ENCODE measurements around the gene CRTAC1. TPM values are rescaled to one million over a fixed set of nuclear protein-coding genes. Genes with fewer than 3 reads are reported as not detected.
"Not testable (repeated sequence)": the region's sequence is repeated elsewhere in the genome, so short reads cannot be mapped to it uniquely, and the experiment has no call there.

CRTAC1 gene
- total and polyA plus RNA-seq, 4 donors: 12.1 to 74.9 (median 50.3) TPM

- no peaks in the 10 kb centered on the region for H3K27me3 ChIP-seq (ENCODE audit: control insufficient read depth, insufficient read depth, low read length)
- no peak overlapping the region for H3K27ac ChIP-seq (ENCODE audit: low read depth, low read length)
These were observed 181.2 kb downstream of the CRTAC1 start for GRCh38 chr10:97849103-97849686.

GRCh38 chr10:97844678-97845077 lies 185.7 kb downstream of the CRTAC1 start:
- 87% methylated on average over 3 of the region's 3 CpGs for WGBS (ENCODE audit: insufficient coverage)
- no peak overlapping the region for H3K4me3 ChIP-seq (ENCODE audit: low read depth, low read length)
- H3K27ac ChIP-seq (ENCODE audit: low read depth, low read length): no peak overlapping the region
- H3K36me3 ChIP-seq (ENCODE audit: control insufficient read depth, insufficient read depth, low read length): no peaks in the 10 kb centered on the region
- H3K9me3 ChIP-seq (ENCODE audit: control insufficient read depth, insufficient read depth, low read length): peaks cover 2% of the 10 kb centered on the region
- no peak for DNase-seq (ENCODE audit: low read depth in 4 of 6, low spot score in 6 of 6)
- H3K4me1 ChIP-seq (ENCODE audit: control insufficient read depth, insufficient read depth, low read length): peaks cover 11% of the 10 kb centered on the region
- H3K27me3 ChIP-seq (ENCODE audit: control insufficient read depth, insufficient read depth, low read length): no peaks in the 10 kb centered on the region

More at GRCh38 chr10:97849103-97849686, 181.2 kb downstream of the CRTAC1 start:
- Histone ChIP-seq H3K9me3 (ENCODE audit: control insufficient read depth, insufficient read depth, low read length) (peaks cover under 1% of the 10 kb centered on the region), H3K36me3 (ENCODE audit: control insufficient read depth, insufficient read depth, low read length) (no peaks in the 10 kb centered on the region), H3K4me3 (ENCODE audit: low read depth, low read length) (peak overlapping the region; percentile 36), H3K4me1 (ENCODE audit: control insufficient read depth, insufficient read depth, low read length) (peaks cover 47% of the 10 kb centered on the region)
- 6% methylated on average over 16 of the region's 16 CpGs for WGBS (ENCODE audit: insufficient coverage)
- DNase-seq (ENCODE audit: low read depth in 4 of 6, low spot score in 6 of 6): peak in 2 of 6 donors; percentile 63 to 84

GRCh38 chr10:97843972-97844371 lies 186.4 kb downstream of the CRTAC1 start:
- WGBS (ENCODE audit: insufficient coverage): 100% methylated on average over 1 of the region's 2 CpGs
- not testable (repeated sequence) for DNase-seq (ENCODE audit: low read depth in 4 of 6, low spot score in 6 of 6); H3K36me3 ChIP-seq (ENCODE audit: control insufficient read depth, insufficient read depth, low read length); H3K9me3 ChIP-seq (ENCODE audit: control insufficient read depth, insufficient read depth, low read length); H3K4me1 ChIP-seq (ENCODE audit: control insufficient read depth, insufficient read depth, low read length); H3K27ac ChIP-seq (ENCODE audit: low read depth, low read length); H3K4me3 ChIP-seq (ENCODE audit: low read depth, low read length); H3K27me3 ChIP-seq (ENCODE audit: control insufficient read depth, insufficient read depth, low read length)

- Histone ChIP-seq H3K9me3 (ENCODE audit: control insufficient read depth, insufficient read depth, low read length) (peaks cover 2% of the 10 kb centered on the region), H3K27me3 (ENCODE audit: control insufficient read depth, insufficient read depth, low read length) (no peaks in the 10 kb centered on the region), H3K4me3 (ENCODE audit: low read depth, low read length) (no peak overlapping the region), H3K4me1 (ENCODE audit: control insufficient read depth, insufficient read depth, low read length) (no peaks in the 10 kb centered on the region), H3K27ac (ENCODE audit: low read depth, low read length) (no peak overlapping the region), H3K36me3 (ENCODE audit: control insufficient read depth, insufficient read depth, low read length) (no peaks in the 10 kb centered on the region)
- 14% methylated on average over 2 of the region's 2 CpGs for WGBS (ENCODE audit: insufficient coverage)
- DNase-seq (ENCODE audit: low read depth in 4 of 6, low spot score in 6 of 6): no peak
These were observed 187.1 kb downstream of the CRTAC1 start for GRCh38 chr10:97843281-97843671.

- no peaks in the 10 kb centered on the region for H3K4me1 ChIP-seq (ENCODE audit: control insufficient read depth, insufficient read depth, low read length)
- WGBS (ENCODE audit: insufficient coverage): 90% methylated on average over 5 of the region's 7 CpGs
- H3K27me3 ChIP-seq (ENCODE audit: control insufficient read depth, insufficient read depth, low read length): no peaks in the 10 kb centered on the region
- no peak for DNase-seq (ENCODE audit: low read depth in 4 of 6, low spot score in 6 of 6)
- peaks cover 2% of the 10 kb centered on the region for H3K9me3 ChIP-seq (ENCODE audit: control insufficient read depth, insufficient read depth, low read length)
- H3K27ac ChIP-seq (ENCODE audit: low read depth, low read length): no peak overlapping the region
- no peak overlapping the region for H3K4me3 ChIP-seq (ENCODE audit: low read depth, low read length)
- H3K36me3 ChIP-seq (ENCODE audit: control insufficient read depth, insufficient read depth, low read length): no peaks in the 10 kb centered on the region
These were observed 187.7 kb downstream of the CRTAC1 start for GRCh38 chr10:97842656-97843280.

- not testable (repeated sequence) for H3K27ac ChIP-seq (ENCODE audit: low read depth, low read length); DNase-seq (ENCODE audit: low read depth in 4 of 6, low spot score in 6 of 6); H3K9me3 ChIP-seq (ENCODE audit: control insufficient read depth, insufficient read depth, low read length); H3K4me1 ChIP-seq (ENCODE audit: control insufficient read depth, insufficient read depth, low read length); H3K27me3 ChIP-seq (ENCODE audit: control insufficient read depth, insufficient read depth, low read length); H3K4me3 ChIP-seq (ENCODE audit: low read depth, low read length); H3K36me3 ChIP-seq (ENCODE audit: control insufficient read depth, insufficient read depth, low read length)
- no CpG with 5 or more reads among the region's 3 CpGs for WGBS (ENCODE audit: insufficient coverage)
These were observed 188.3 kb downstream of the CRTAC1 start for GRCh38 chr10:97842114-97842513.

- not testable (repeated sequence) for H3K4me3 ChIP-seq (ENCODE audit: low read depth, low read length); H3K27me3 ChIP-seq (ENCODE audit: control insufficient read depth, insufficient read depth, low read length); H3K36me3 ChIP-seq (ENCODE audit: control insufficient read depth, insufficient read depth, low read length); H3K4me1 ChIP-seq (ENCODE audit: control insufficient read depth, insufficient read depth, low read length); H3K27ac ChIP-seq (ENCODE audit: low read depth, low read length); H3K9me3 ChIP-seq (ENCODE audit: control insufficient read depth, insufficient read depth, low read length); DNase-seq (ENCODE audit: low read depth in 4 of 6, low spot score in 6 of 6)
- WGBS (ENCODE audit: insufficient coverage): 95% methylated on average over 9 of the region's 22 CpGs
These were observed 189.3 kb downstream of the CRTAC1 start for GRCh38 chr10:97841166-97841565.

- H3K36me3 ChIP-seq (ENCODE audit: control insufficient read depth, insufficient read depth, low read length): no peaks in the 10 kb centered on the region
- H3K4me3 ChIP-seq (ENCODE audit: low read depth, low read length): no peak overlapping the region
- no peak overlapping the region for H3K27ac ChIP-seq (ENCODE audit: low read depth, low read length)
- DNase-seq (ENCODE audit: low read depth in 4 of 6, low spot score in 6 of 6): no peak
- no peaks in the 10 kb centered on the region for H3K9me3 ChIP-seq (ENCODE audit: control insufficient read depth, insufficient read depth, low read length)
- no peaks in the 10 kb centered on the region for H3K27me3 ChIP-seq (ENCODE audit: control insufficient read depth, insufficient read depth, low read length)
- no peaks in the 10 kb centered on the region for H3K4me1 ChIP-seq (ENCODE audit: control insufficient read depth, insufficient read depth, low read length)
- 100% methylated on average over 3 of the region's 3 CpGs for WGBS (ENCODE audit: insufficient coverage)
These were observed 192.3 kb downstream of the CRTAC1 start for GRCh38 chr10:97838091-97838490.

GRCh38 chr10:97836446-97836845 lies 194.0 kb downstream of the CRTAC1 start:
- Histone ChIP-seq H3K27me3 (ENCODE audit: control insufficient read depth, insufficient read depth, low read length) (no peaks in the 10 kb centered on the region), H3K27ac (ENCODE audit: low read depth, low read length) (no peak overlapping the region), H3K4me3 (ENCODE audit: low read depth, low read length) (no peak overlapping the region), H3K36me3 (ENCODE audit: control insufficient read depth, insufficient read depth, low read length) (no peaks in the 10 kb centered on the region), H3K4me1 (ENCODE audit: control insufficient read depth, insufficient read depth, low read length) (no peaks in the 10 kb centered on the region), H3K9me3 (ENCODE audit: control insufficient read depth, insufficient read depth, low read length) (no peaks in the 10 kb centered on the region)
- 89% methylated on average over 2 of the region's 2 CpGs for whole genome bisulfite sequencing (ENCODE audit: insufficient coverage)
- DNase-seq (ENCODE audit: low read depth in 4 of 6, low spot score in 6 of 6): no peak

GRCh38 chr10:97831259-97831658 lies 199.2 kb downstream of the CRTAC1 start:
- Histone ChIP-seq H3K27ac (ENCODE audit: low read depth, low read length) (no peak overlapping the region), H3K4me3 (ENCODE audit: low read depth, low read length) (no peak overlapping the region), H3K36me3 (ENCODE audit: control insufficient read depth, insufficient read depth, low read length) (no peaks in the 10 kb centered on the region), H3K27me3 (ENCODE audit: control insufficient read depth, insufficient read depth, low read length) (no peaks in the 10 kb centered on the region), H3K9me3 (ENCODE audit: control insufficient read depth, insufficient read depth, low read length) (no peaks in the 10 kb centered on the region), H3K4me1 (ENCODE audit: control insufficient read depth, insufficient read depth, low read length) (peaks cover 21% of the 10 kb centered on the region)
- 51% methylated on average over 2 of the region's 2 CpGs for WGBS (ENCODE audit: insufficient coverage)
- DNase-seq (ENCODE audit: low read depth in 4 of 6, low spot score in 6 of 6): peak in 2 of 6 donors; percentile 51
